CD14-positive monocyte (primary cell): ENCODE measurements around the gene IRF7. TPM values are rescaled to one million over a fixed set of nuclear protein-coding genes. Genes with fewer than 3 reads are reported as not detected.
A peak's percentile ranks its signal among the peaks of the same experiment; 100 is the strongest.

Source experiments
- DNase-seq, 3 donors: peaks; one replicate each; pipeline ENCODE4 v3.0.0-alpha.2; 2011 to 2022
- H2AFZ ChIP-seq: 2 replicates; pipeline ENCODE4 v1.6.0; 2012; ENCODE audit warnings: mild to moderate bottlenecking, low read depth, low read length, inconsistent platforms; ENCODE audit not compliant: insufficient read depth, poor library complexity, severe bottlenecking
- H3K27ac ChIP-seq, 2 donors: 1 replicate in 1 of 2; 2 replicates in 1 of 2; pipeline ENCODE4 v1.5.1; 2012 to 2013; ENCODE audit warnings: low read length in 2 of 2, control low read depth in 1 of 2, inconsistent platforms in 1 of 2, low read depth in 1 of 2, mild to moderate bottlenecking in 1 of 2
- H3K27me3 ChIP-seq, 2 donors: one replicate each; pipeline versions ENCODE4 v1.6.0 to v1.6.1; 2011 to 2013; ENCODE audit warnings: low read length in 2 of 2; ENCODE audit not compliant: control insufficient read depth in 2 of 2, insufficient read depth in 2 of 2
- H3K36me3 ChIP-seq, 2 donors: replicated peaks in 1 of 2; 1 replicate in 1 of 2; 2 replicates in 1 of 2; pipeline versions ENCODE4 v1.5.1 to v1.6.1; 2012 to 2013; ENCODE audit warnings: low read length in 2 of 2, control low read depth in 1 of 2, inconsistent platforms in 1 of 2, mild to moderate bottlenecking in 1 of 2; ENCODE audit not compliant: insufficient read depth in 2 of 2, control insufficient read depth in 1 of 2
- H3K4me1 ChIP-seq, 2 donors: 1 replicate in 1 of 2; 2 replicates in 1 of 2; pipeline versions ENCODE4 v1.5.1 to v1.6.1; 2012 to 2013; ENCODE audit warnings: low read length in 2 of 2, control low read depth in 1 of 2, inconsistent platforms in 1 of 2, mild to moderate bottlenecking in 1 of 2, moderate library complexity in 1 of 2; ENCODE audit not compliant: insufficient read depth in 2 of 2, control insufficient read depth in 1 of 2
- H3K4me2 ChIP-seq: replicated peaks from 2 replicates; pipeline ENCODE3; 2012; ENCODE audit warnings: low read length, moderate library complexity, mild to moderate bottlenecking; ENCODE audit not compliant: poor library complexity, severe bottlenecking; ENCODE audit errors: extremely low read depth
- H3K4me3 ChIP-seq, 3 experiments: fragments of 200-600 bp in 1 of 3; sonication (generic) in 1 of 3; replicated peaks in 1 of 3; 1 replicate in 2 of 3; 2 replicates in 1 of 3; pipeline ENCODE4 v1.5.1; 2011 to 2013; ENCODE audit warnings: low read length in 3 of 3, mild to moderate bottlenecking in 3 of 3, control low read depth in 2 of 3, low read depth in 2 of 3, inconsistent platforms in 1 of 3, moderate library complexity in 1 of 3
- H3K79me2 ChIP-seq: 2 replicates; pipeline ENCODE4 v1.6.0; 2012; ENCODE audit warnings: mild to moderate bottlenecking, control low read depth, inconsistent platforms, low read length, moderate library complexity; ENCODE audit not compliant: insufficient read depth
- H3K9ac ChIP-seq: 2 replicates; pipeline ENCODE4 v1.6.0; 2017; ENCODE audit warnings: low read length, mild to moderate bottlenecking; ENCODE audit not compliant: insufficient read depth, poor library complexity, severe bottlenecking
- H3K9me3 ChIP-seq, 2 donors: replicated peaks in 1 of 2; 1 replicate in 1 of 2; 2 replicates in 1 of 2; pipeline versions ENCODE4 v1.5.1 to v1.6.1; 2012 to 2013; ENCODE audit warnings: low read length in 2 of 2, control low read depth in 1 of 2; ENCODE audit not compliant: control insufficient read depth in 1 of 2, insufficient read depth in 1 of 2
- H4K20me1 ChIP-seq: 2 replicates; pipeline ENCODE4 v1.6.0; 2012; ENCODE audit warnings: mild to moderate bottlenecking, low read length, control low read depth, moderate library complexity; ENCODE audit not compliant: insufficient read depth
- H3K27ac Mint-ChIP-seq, 7 donors: one replicate each; pipeline ENCODE4 v1.8.0; 2020; ENCODE audit warnings: mild to moderate bottlenecking in 7 of 7, mixed read lengths in 7 of 7, moderate library complexity in 6 of 7, inconsistent platforms in 2 of 7
- H3K27me3 Mint-ChIP-seq, 3 donors: one replicate each; pipeline ENCODE4 v1.8.0; 2021 to 2022; ENCODE audit warnings: low read depth in 3 of 3, mild to moderate bottlenecking in 3 of 3, mixed read lengths in 3 of 3, moderate library complexity in 3 of 3, inconsistent platforms in 1 of 3
- H3K36me3 Mint-ChIP-seq, 2 donors: one replicate each; pipeline ENCODE4 v1.8.0; 2020; ENCODE audit warnings: mixed read lengths in 2 of 2, inconsistent platforms in 1 of 2, mild to moderate bottlenecking in 1 of 2
- H3K4me1 Mint-ChIP-seq: one replicate; pipeline ENCODE4 v1.8.0; 2020; ENCODE audit warnings: mild to moderate bottlenecking, mixed read lengths
- H3K4me3 Mint-ChIP-seq, 2 donors: one replicate each; pipeline ENCODE4 v1.8.0; 2020; ENCODE audit warnings: mild to moderate bottlenecking in 2 of 2, mixed read lengths in 2 of 2, moderate library complexity in 1 of 2
- H3K9me3 Mint-ChIP-seq, 7 donors: one replicate each; pipeline ENCODE4 v1.8.0; 2020 to 2022; ENCODE audit warnings: mixed read lengths in 7 of 7, mild to moderate bottlenecking in 6 of 7, moderate library complexity in 6 of 7, inconsistent platforms in 2 of 7
- WGBS: methylation state at CpG from one replicate; pipeline ENCODE4 v1.1.5; 2013; ENCODE audit warnings: missing lambda C conversion rate; ENCODE audit not compliant: insufficient coverage; 5-methylcytosine and 5-hydroxymethylcytosine counted together
- intact Hi-C, 2 donors: fragments of 100-400 bp; cut with micrococcal nuclease; formaldehyde crosslinking; loops; one replicate each; pipeline versions ENCODE4 v1.15.0 to v1.15.1; 2023
- polyA minus RNA-seq: library from RNA; depleted of rRNA, polyadenylated mRNA; stranded (reverse); fragments of >200 nt; gene quantifications from 2 replicates; pipeline ENCODE4 v1.2.3, GENCODE V29; 2012
- polyA plus RNA-seq, 3 donors: library from polyadenylated mRNA; depleted of rRNA in 1 of 3; unstranded in 2 of 3; stranded (reverse) in 1 of 3; fragments of 300-500 nt in 2 of 3; fragments of >200 nt in 1 of 3; fragmentation: Illumina TruSeq in 2 of 3; gene quantifications; 1 replicate in 2 of 3; 2 replicates in 1 of 3; pipeline ENCODE4 v1.2.3, GENCODE V29; 2012 to 2021
- total RNA-seq, 12 experiments: library from RNA in 1 of 12; stranded (reverse) in 1 of 12; fragments of 120-200 nt in 1 of 12; gene quantifications; one replicate each; pipeline ENCODE4 v1.2.4 and lab custom pipeline; 2013 to 2026; ENCODE audit warnings: mixed read lengths in 6 of 12, inconsistent platforms in 1 of 12
- TF ChIP-seq, protein P1 (sequence below): fragments of 200-600 bp; IDR thresholded peaks from one replicate; pipeline ENCODE4 v1.8.0; 2022; ENCODE audit warnings: antibody characterized with exemption, mild to moderate bottlenecking

Gene IRF7
- total RNA-seq (2013): 112 TPM
- 100 to 1,000 TPM in 1 of 3 donors, 10 to 100 TPM in 2; 38.6 to 125 (median 42.9) TPM for polyA plus RNA-seq
- polyA minus RNA-seq: 119 and 136 TPM in 2 replicates
- total RNA-seq (lab: John Stamatoyannopoulos, UW): 53.7 to 469 (median 136) reads per million in 11 experiments

DNA sequence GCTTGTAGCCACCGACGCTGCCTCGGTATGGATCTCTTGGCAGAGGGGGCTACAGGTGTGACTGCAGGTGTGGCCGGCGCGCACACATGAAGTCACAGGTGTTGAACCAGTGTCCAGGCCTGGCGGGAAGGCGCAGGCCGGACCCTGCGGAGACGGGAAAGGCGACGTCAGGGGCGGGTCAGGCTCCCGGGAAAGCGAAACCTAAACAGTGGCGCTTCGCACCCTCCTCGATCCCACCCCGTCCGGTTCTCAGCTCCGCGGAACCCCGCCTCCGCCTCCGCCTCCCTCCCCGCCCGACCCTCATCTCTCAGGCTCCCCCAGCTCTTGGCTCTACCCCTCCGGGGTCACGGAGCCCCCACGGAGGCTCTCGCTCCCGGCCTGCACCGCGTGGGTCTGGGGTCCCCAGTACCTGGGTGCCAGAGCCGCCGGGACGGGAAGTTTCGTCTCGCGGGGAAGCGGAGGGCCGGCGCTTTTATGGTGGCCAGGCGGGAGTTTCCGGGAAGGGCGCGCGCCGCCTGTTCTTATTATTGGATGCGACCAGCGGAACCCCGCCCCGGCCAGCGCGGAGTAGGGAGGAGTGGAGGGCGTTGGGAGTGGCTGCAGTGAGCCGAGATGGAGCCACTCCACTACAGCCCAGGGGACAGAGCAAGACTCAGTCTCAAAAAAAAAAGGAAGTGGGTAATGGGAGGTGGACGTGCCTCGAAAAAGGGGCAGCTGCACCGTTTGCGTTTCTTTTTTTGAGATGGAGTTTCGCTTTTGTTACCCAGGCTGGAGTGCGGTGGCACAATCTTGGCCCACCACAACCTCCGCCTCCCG is at the start of gene IRF7:
IRF7 (minus strand) TSS at position 447 of the 816 bp plus-strand sequence. CDS start 586 bp downstream, outside the sequence.
- WGBS: under 1% methylated on average over 48 of the region's 66 CpGs
- Histone ChIP-seq H4K20me1 (peaks cover 44% of the 10 kb centered on the region), H3K9ac (peak within 1 kb of the TSS; percentile 88), H3K4me3 (peak within 1 kb of the TSS; percentile 77 to 98 (median 90)), H3K27ac (peak within 1 kb of the TSS; percentile 93 to 94), H3K27me3 (no peaks in the 10 kb centered on the region), H3K79me2 (peaks cover 25% of the 10 kb centered on the region), H3K4me1 (peaks cover 47 to 49% of the 10 kb centered on the region in 2 donors), H3K4me2 (peak within 1 kb of the TSS; percentile 85), H3K36me3 (peaks cover 35 to 39% of the 10 kb centered on the region in 2 donors), H2AFZ (peak within 1 kb of the TSS; percentile 63), H3K9me3 (no peaks in the 10 kb centered on the region)
- peaks cover 35% of the 10 kb centered on the region for H3K4me1 Mint-ChIP-seq
- peaks cover 22 to 45% of the 10 kb centered on the region in 2 donors for H3K36me3 Mint-ChIP-seq
- peak within 1 kb of the TSS; percentile 92 to 97 (median 95) for H3K27ac Mint-ChIP-seq
- no peaks in the 10 kb centered on the region for H3K9me3 Mint-ChIP-seq
- TF ChIP-seq, protein P1, sequence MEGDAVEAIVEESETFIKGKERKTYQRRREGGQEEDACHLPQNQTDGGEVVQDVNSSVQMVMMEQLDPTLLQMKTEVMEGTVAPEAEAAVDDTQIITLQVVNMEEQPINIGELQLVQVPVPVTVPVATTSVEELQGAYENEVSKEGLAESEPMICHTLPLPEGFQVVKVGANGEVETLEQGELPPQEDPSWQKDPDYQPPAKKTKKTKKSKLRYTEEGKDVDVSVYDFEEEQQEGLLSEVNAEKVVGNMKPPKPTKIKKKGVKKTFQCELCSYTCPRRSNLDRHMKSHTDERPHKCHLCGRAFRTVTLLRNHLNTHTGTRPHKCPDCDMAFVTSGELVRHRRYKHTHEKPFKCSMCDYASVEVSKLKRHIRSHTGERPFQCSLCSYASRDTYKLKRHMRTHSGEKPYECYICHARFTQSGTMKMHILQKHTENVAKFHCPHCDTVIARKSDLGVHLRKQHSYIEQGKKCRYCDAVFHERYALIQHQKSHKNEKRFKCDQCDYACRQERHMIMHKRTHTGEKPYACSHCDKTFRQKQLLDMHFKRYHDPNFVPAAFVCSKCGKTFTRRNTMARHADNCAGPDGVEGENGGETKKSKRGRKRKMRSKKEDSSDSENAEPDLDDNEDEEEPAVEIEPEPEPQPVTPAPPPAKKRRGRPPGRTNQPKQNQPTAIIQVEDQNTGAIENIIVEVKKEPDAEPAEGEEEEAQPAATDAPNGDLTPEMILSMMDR: no peak
- peaks cover 0 to 1% (median 0%) of the 10 kb centered on the region in 3 donors for H3K27me3 Mint-ChIP-seq
- H3K4me3 Mint-ChIP-seq: peak within 1 kb of the TSS; percentile 81 to 91
- intact Hi-C loops: no loop called here
- DNase-seq: peak; percentile 98

DNA sequence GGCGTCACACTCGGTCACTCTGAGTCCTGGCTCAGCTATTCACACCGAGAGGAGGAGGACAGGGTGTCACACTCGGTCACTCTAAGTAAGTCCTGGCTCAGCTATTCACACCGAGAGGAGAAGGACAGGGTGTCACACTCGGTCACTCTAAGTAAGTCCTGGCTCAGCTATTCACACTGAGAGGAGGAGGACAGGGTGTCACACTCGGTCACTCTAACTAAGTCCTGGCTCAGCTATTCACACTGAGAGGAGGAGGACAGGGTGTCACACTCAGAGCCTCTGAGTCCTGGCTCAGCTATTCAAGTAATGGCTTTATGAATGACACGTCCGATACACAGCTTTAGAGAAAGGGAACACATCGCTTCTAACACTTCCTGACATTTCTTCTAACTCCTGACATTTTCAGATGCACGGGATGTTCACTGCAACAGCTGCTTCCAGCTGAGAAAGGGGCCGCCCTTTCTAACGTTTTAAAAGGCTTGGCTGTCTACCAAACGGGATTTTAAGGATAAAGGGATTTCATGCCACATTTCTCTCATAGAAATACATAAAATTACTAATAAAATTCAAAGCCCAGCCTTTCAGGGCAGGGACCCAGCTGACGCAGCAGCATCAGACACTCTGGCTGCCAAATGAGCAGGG is 49.4 kb upstream of the IRF7 start:
- H3K36me3 Mint-ChIP-seq: peaks cover 39 to 73% of the 10 kb centered on the region in 2 donors
- intact Hi-C loops: no loop called here

More for the DNA sequence above, 49.4 kb upstream of the IRF7 start:
- peaks cover 0 to 2% (median 0%) of the 10 kb centered on the region in 7 donors for H3K9me3 Mint-ChIP-seq
- no peak overlapping the region for H3K4me3 ChIP-seq
- TF ChIP-seq, protein P1: no peak
- no peaks in the 10 kb centered on the region for H3K27me3 ChIP-seq
- no peak overlapping the region for H3K27ac Mint-ChIP-seq
- peaks cover 5% of the 10 kb centered on the region for H3K4me1 Mint-ChIP-seq
- no peak overlapping the region for H3K4me3 Mint-ChIP-seq
- DNase-seq: no peak
- H3K36me3 ChIP-seq: peaks cover 35 to 49% of the 10 kb centered on the region in 2 donors
- no peak overlapping the region for H2AFZ ChIP-seq
- no peaks in the 10 kb centered on the region for H3K4me1 ChIP-seq
- no peak overlapping the region for H3K27ac ChIP-seq
- H3K79me2 ChIP-seq: peaks cover 5% of the 10 kb centered on the region
- H3K9ac ChIP-seq: no peak overlapping the region
- 100% methylated on average over 4 of the region's 15 CpGs for WGBS
- H4K20me1 ChIP-seq: peaks cover 16% of the 10 kb centered on the region
- peaks cover 1 to 4% (median 2%) of the 10 kb centered on the region in 3 donors for H3K27me3 Mint-ChIP-seq
- no peaks in the 10 kb centered on the region for H3K9me3 ChIP-seq
- H3K4me2 ChIP-seq: no peak overlapping the region
